CD14-positive monocyte (primary cell): ENCODE results near the gene RNF220. TPM values are rescaled to one million over a fixed set of nuclear protein-coding genes. Genes with fewer than 3 reads are reported as not detected.
A peak's percentile ranks its signal among the peaks of the same experiment; 100 is the strongest.

Source experiments
- DNase-seq, 3 donors: peaks; one replicate each; pipeline ENCODE4 v3.0.0-alpha.2; 2011 to 2022
- H2AFZ ChIP-seq: 2 replicates; pipeline ENCODE4 v1.6.0; 2012; ENCODE audit warnings: mild to moderate bottlenecking, low read depth, low read length, inconsistent platforms; ENCODE audit not compliant: insufficient read depth, poor library complexity, severe bottlenecking
- H3K27ac ChIP-seq, 2 donors: 1 replicate in 1 of 2; 2 replicates in 1 of 2; pipeline ENCODE4 v1.5.1; 2012 to 2013; ENCODE audit warnings: low read length in 2 of 2, control low read depth in 1 of 2, inconsistent platforms in 1 of 2, low read depth in 1 of 2, mild to moderate bottlenecking in 1 of 2
- H3K27me3 ChIP-seq, 2 donors: one replicate each; pipeline versions ENCODE4 v1.6.0 to v1.6.1; 2011 to 2013; ENCODE audit warnings: low read length in 2 of 2; ENCODE audit not compliant: control insufficient read depth in 2 of 2, insufficient read depth in 2 of 2
- H3K36me3 ChIP-seq, 2 donors: replicated peaks in 1 of 2; 1 replicate in 1 of 2; 2 replicates in 1 of 2; pipeline versions ENCODE4 v1.5.1 to v1.6.1; 2012 to 2013; ENCODE audit warnings: low read length in 2 of 2, control low read depth in 1 of 2, inconsistent platforms in 1 of 2, mild to moderate bottlenecking in 1 of 2; ENCODE audit not compliant: insufficient read depth in 2 of 2, control insufficient read depth in 1 of 2
- H3K4me1 ChIP-seq, 2 donors: 1 replicate in 1 of 2; 2 replicates in 1 of 2; pipeline versions ENCODE4 v1.5.1 to v1.6.1; 2012 to 2013; ENCODE audit warnings: low read length in 2 of 2, control low read depth in 1 of 2, inconsistent platforms in 1 of 2, mild to moderate bottlenecking in 1 of 2, moderate library complexity in 1 of 2; ENCODE audit not compliant: insufficient read depth in 2 of 2, control insufficient read depth in 1 of 2
- H3K4me2 ChIP-seq: replicated peaks from 2 replicates; pipeline ENCODE3; 2012; ENCODE audit warnings: low read length, moderate library complexity, mild to moderate bottlenecking; ENCODE audit not compliant: poor library complexity, severe bottlenecking; ENCODE audit errors: extremely low read depth
- H3K4me3 ChIP-seq, 3 experiments: fragments of 200-600 bp in 1 of 3; sonication (generic) in 1 of 3; replicated peaks in 1 of 3; 1 replicate in 2 of 3; 2 replicates in 1 of 3; pipeline ENCODE4 v1.5.1; 2011 to 2013; ENCODE audit warnings: low read length in 3 of 3, mild to moderate bottlenecking in 3 of 3, control low read depth in 2 of 3, low read depth in 2 of 3, inconsistent platforms in 1 of 3, moderate library complexity in 1 of 3
- H3K79me2 ChIP-seq: 2 replicates; pipeline ENCODE4 v1.6.0; 2012; ENCODE audit warnings: mild to moderate bottlenecking, control low read depth, inconsistent platforms, low read length, moderate library complexity; ENCODE audit not compliant: insufficient read depth
- H3K9ac ChIP-seq: 2 replicates; pipeline ENCODE4 v1.6.0; 2017; ENCODE audit warnings: low read length, mild to moderate bottlenecking; ENCODE audit not compliant: insufficient read depth, poor library complexity, severe bottlenecking
- H3K9me3 ChIP-seq, 2 donors: replicated peaks in 1 of 2; 1 replicate in 1 of 2; 2 replicates in 1 of 2; pipeline versions ENCODE4 v1.5.1 to v1.6.1; 2012 to 2013; ENCODE audit warnings: low read length in 2 of 2, control low read depth in 1 of 2; ENCODE audit not compliant: control insufficient read depth in 1 of 2, insufficient read depth in 1 of 2
- H4K20me1 ChIP-seq: 2 replicates; pipeline ENCODE4 v1.6.0; 2012; ENCODE audit warnings: mild to moderate bottlenecking, low read length, control low read depth, moderate library complexity; ENCODE audit not compliant: insufficient read depth
- H3K27ac Mint-ChIP-seq, 7 donors: one replicate each; pipeline ENCODE4 v1.8.0; 2020; ENCODE audit warnings: mild to moderate bottlenecking in 7 of 7, mixed read lengths in 7 of 7, moderate library complexity in 6 of 7, inconsistent platforms in 2 of 7
- H3K27me3 Mint-ChIP-seq, 3 donors: one replicate each; pipeline ENCODE4 v1.8.0; 2021 to 2022; ENCODE audit warnings: low read depth in 3 of 3, mild to moderate bottlenecking in 3 of 3, mixed read lengths in 3 of 3, moderate library complexity in 3 of 3, inconsistent platforms in 1 of 3
- H3K36me3 Mint-ChIP-seq, 2 donors: one replicate each; pipeline ENCODE4 v1.8.0; 2020; ENCODE audit warnings: mixed read lengths in 2 of 2, inconsistent platforms in 1 of 2, mild to moderate bottlenecking in 1 of 2
- H3K4me1 Mint-ChIP-seq: one replicate; pipeline ENCODE4 v1.8.0; 2020; ENCODE audit warnings: mild to moderate bottlenecking, mixed read lengths
- H3K4me3 Mint-ChIP-seq, 2 donors: one replicate each; pipeline ENCODE4 v1.8.0; 2020; ENCODE audit warnings: mild to moderate bottlenecking in 2 of 2, mixed read lengths in 2 of 2, moderate library complexity in 1 of 2
- H3K9me3 Mint-ChIP-seq, 7 donors: one replicate each; pipeline ENCODE4 v1.8.0; 2020 to 2022; ENCODE audit warnings: mixed read lengths in 7 of 7, mild to moderate bottlenecking in 6 of 7, moderate library complexity in 6 of 7, inconsistent platforms in 2 of 7
- CTCF ChIP-seq: fragments of 200-600 bp; IDR thresholded peaks from one replicate; pipeline ENCODE4 v1.8.0; 2022; ENCODE audit warnings: antibody characterized with exemption, mild to moderate bottlenecking
- WGBS: methylation state at CpG from one replicate; pipeline ENCODE4 v1.1.5; 2013; ENCODE audit warnings: missing lambda C conversion rate; ENCODE audit not compliant: insufficient coverage; 5-methylcytosine and 5-hydroxymethylcytosine counted together
- intact Hi-C, 2 donors: fragments of 100-400 bp; cut with micrococcal nuclease; formaldehyde crosslinking; loops; one replicate each; pipeline versions ENCODE4 v1.15.0 to v1.15.1; 2023
- polyA plus RNA-seq, 3 donors: library from polyadenylated mRNA; depleted of rRNA in 1 of 3; unstranded in 2 of 3; stranded (reverse) in 1 of 3; fragments of 300-500 nt in 2 of 3; fragments of >200 nt in 1 of 3; fragmentation: Illumina TruSeq in 2 of 3; gene quantifications; 1 replicate in 2 of 3; 2 replicates in 1 of 3; pipeline ENCODE4 v1.2.3, GENCODE V29; 2012 to 2021

Gene RNF220
- polyA plus RNA-seq, 3 donors, result 39.4 to 133 (median 49.4) TPM

- Histone ChIP-seq H3K36me3 (no peaks in the 10 kb centered on the region), H3K27ac (no peak overlapping the region), H2AFZ (peak overlapping the region; percentile 64), H4K20me1 (no peaks in the 10 kb centered on the region), H3K79me2 (no peaks in the 10 kb centered on the region), H3K9ac (no peak overlapping the region), H3K9me3 (peaks cover 0 to 15% of the 10 kb centered on the region in 2 donors), H3K4me1 (peaks cover 44 to 59% of the 10 kb centered on the region in 2 donors), H3K4me2 (peak overlapping the region; percentile 95), H3K4me3 (peak overlapping the region in 2 of 3 experiments; percentile 9 to 81), H3K27me3 (peaks cover 76 to 82% of the 10 kb centered on the region in 2 donors)
- peaks cover 0 to 21% (median 11%) of the 10 kb centered on the region in 7 donors for H3K9me3 Mint-ChIP-seq
- DNase-seq, result no peak
- TF ChIP-seq CTCF, result no peak
- H3K4me3 Mint-ChIP-seq, result peak overlapping the region in 1 of 2 donors; percentile 76
- H3K27me3 Mint-ChIP-seq, result peaks cover 5 to 31% (median 29%) of the 10 kb centered on the region in 3 donors
- intact Hi-C loops, result loop anchor here in 1 of 2 donors (5.0 kb wide), 1 partner anchor 79 kb away; no protein-coding TSS in a partner anchor
- peaks cover 34% of the 10 kb centered on the region for H3K4me1 Mint-ChIP-seq
- under 1% methylated on average over 14 of the region's 19 CpGs for WGBS
- H3K36me3 Mint-ChIP-seq, result peaks cover 13 to 18% of the 10 kb centered on the region in 2 donors
- no peak overlapping the region for H3K27ac Mint-ChIP-seq
Measured at GRCh38 chr1:44408212-44408582, 3.1 kb downstream of the RNF220 start.

- Histone ChIP-seq H3K9ac (peak overlapping the region; percentile 40), H3K4me1 (peaks cover 44 to 59% of the 10 kb centered on the region in 2 donors), H3K27ac (no peak overlapping the region), H3K27me3 (peaks cover 83 to 89% of the 10 kb centered on the region in 2 donors), H3K4me2 (peak overlapping the region; percentile 95), H3K79me2 (no peaks in the 10 kb centered on the region), H3K36me3 (no peaks in the 10 kb centered on the region), H4K20me1 (no peaks in the 10 kb centered on the region), H2AFZ (peak overlapping the region; percentile 68), H3K4me3 (peak overlapping the region; percentile 11 to 81 (median 30)), H3K9me3 (peaks cover 0 to 15% of the 10 kb centered on the region in 2 donors)
- Mint-ChIP-seq H3K27me3 (peaks cover 4 to 30% (median 26%) of the 10 kb centered on the region in 3 donors), H3K27ac (peak overlapping the region in 2 of 7 donors; percentile 41 to 56), H3K9me3 (peaks cover 0 to 21% (median 11%) of the 10 kb centered on the region in 7 donors), H3K36me3 (peaks cover 13 to 18% of the 10 kb centered on the region in 2 donors), H3K4me3 (peak overlapping the region in 1 of 2 donors; percentile 76), H3K4me1 (peaks cover 34% of the 10 kb centered on the region)
- no peak for TF ChIP-seq CTCF
- peak in 2 of 3 donors; percentile 24 to 42 for DNase-seq
- WGBS, result 0% methylated on average over 27 of the region's 37 CpGs
- intact Hi-C loops, result loop anchor here in 1 of 2 donors (5.0 kb wide), 1 partner anchor 78 kb away; no protein-coding TSS in a partner anchor
Measured at GRCh38 chr1:44408632-44409602, 3.9 kb downstream of the RNF220 start.
